ENCODE results near the gene CYSTM1.

- TF ChIP-seq CTCF (IDR thresholded peaks at IDR 0.05), result no peak
- no peak for TF ChIP-seq POLR2A (IDR thresholded peaks at IDR 0.05)
These were observed 17.9 kb downstream of the CYSTM1 start for GRCh38 chr5:140192715-140193430.
